ENCODE results near the gene ZNF618.

The ZNF618 gene

DNA sequence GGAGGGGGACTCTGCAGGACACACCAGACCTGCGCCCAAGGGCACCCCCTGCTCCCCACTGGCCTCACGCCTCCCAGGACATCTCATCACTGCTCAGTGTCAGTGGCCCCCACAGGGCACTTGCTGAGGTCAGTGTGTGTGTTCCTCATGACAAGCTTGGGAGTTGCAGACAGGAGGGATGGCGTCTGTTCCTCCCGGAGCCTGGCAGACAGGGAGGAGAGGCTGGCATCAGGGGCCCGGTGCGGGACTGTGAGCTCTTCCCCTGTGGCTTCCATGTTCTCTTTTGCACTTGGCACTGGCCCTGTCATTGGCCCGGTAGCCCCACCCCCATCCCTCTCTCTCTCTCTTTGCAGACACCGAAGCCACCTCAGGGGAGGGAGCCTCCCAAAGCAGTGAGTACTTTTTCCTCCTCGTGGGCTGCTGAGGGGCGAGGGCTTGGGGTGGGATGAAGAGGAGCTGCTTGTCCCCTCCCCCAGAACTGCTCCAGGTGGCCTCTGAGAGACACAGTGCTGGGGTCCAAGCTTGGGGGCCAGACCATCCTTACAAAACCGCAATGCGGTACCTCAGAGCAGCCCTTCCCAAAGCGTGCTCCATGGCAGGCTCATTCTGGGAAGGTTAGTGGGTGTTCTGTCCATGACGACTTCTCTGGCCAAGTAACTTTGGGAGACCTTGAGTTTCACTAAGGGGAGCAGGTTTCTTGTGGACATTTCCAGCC is 126.3 kb downstream of the ZNF618 start:
- no peaks in the 10 kb centered on the region for H3K4me1 ChIP-seq (ENCODE audit: insufficient read depth, low read length)
- ATAC-seq (ENCODE audit: insufficient read depth, low read depth) (no peak), DNase-seq (no peak)

DNA sequence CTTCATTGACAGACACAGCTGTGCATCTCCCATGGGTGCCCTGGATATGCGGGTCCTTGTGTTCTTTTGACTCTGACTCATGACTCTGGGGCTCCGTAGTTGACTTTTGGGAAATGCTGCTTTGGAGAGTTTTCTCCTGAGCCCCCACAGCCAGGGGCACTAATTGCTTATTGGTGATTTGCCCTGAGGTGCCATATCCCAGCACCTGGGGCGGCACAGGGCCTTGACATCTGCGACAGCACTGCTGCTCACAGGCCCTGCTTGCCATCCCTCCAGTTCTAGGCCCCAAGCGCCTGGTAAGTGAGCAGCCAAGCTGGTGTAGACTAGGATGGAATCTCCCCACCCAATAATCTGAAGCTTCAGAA is 126.9 kb downstream of the ZNF618 start:
- H3K79me2 ChIP-seq (ENCODE audit: insufficient read depth, low read length), result no peaks in the 10 kb centered on the region
- H3K4me2 ChIP-seq (ENCODE audit: insufficient read depth, low read length), result no peak overlapping the region
- H3K9me3 ChIP-seq (ENCODE audit: insufficient read depth, low read length, severe bottlenecking), result no peaks in the 10 kb centered on the region
- TF ChIP-seq EZH2 (IDR thresholded peaks at IDR 0.05; ENCODE audit: borderline replicate concordance, low read depth, low read length, severe bottlenecking), result no peak
- TF ChIP-seq, protein P1, sequence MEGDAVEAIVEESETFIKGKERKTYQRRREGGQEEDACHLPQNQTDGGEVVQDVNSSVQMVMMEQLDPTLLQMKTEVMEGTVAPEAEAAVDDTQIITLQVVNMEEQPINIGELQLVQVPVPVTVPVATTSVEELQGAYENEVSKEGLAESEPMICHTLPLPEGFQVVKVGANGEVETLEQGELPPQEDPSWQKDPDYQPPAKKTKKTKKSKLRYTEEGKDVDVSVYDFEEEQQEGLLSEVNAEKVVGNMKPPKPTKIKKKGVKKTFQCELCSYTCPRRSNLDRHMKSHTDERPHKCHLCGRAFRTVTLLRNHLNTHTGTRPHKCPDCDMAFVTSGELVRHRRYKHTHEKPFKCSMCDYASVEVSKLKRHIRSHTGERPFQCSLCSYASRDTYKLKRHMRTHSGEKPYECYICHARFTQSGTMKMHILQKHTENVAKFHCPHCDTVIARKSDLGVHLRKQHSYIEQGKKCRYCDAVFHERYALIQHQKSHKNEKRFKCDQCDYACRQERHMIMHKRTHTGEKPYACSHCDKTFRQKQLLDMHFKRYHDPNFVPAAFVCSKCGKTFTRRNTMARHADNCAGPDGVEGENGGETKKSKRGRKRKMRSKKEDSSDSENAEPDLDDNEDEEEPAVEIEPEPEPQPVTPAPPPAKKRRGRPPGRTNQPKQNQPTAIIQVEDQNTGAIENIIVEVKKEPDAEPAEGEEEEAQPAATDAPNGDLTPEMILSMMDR (IDR thresholded peaks at IDR 0.05; ENCODE audit: borderline replicate concordance, extremely low read depth, low read length, poor library complexity, severe bottlenecking), result no peak
- no peaks in the 10 kb centered on the region for H4K20me1 ChIP-seq (ENCODE audit: insufficient read depth, low read length)
- H3K27me3 ChIP-seq (ENCODE audit: insufficient read depth, low read length, poor library complexity), result no peaks in the 10 kb centered on the region
- H3K9ac ChIP-seq (ENCODE audit: low read depth, low read length), result no peak overlapping the region
- no peak for DNase-seq
- no peak overlapping the region for H2AFZ ChIP-seq (ENCODE audit: low read depth, low read length)
- no peaks in the 10 kb centered on the region for H3K4me1 ChIP-seq (ENCODE audit: insufficient read depth, low read length)
- no peak overlapping the region for H3K4me3 ChIP-seq (ENCODE audit: low read depth in 1 of 2, low read length in 2 of 2)
- no peak overlapping the region for H3K27ac ChIP-seq (ENCODE audit: low read length)
- no peaks in the 10 kb centered on the region for H3K36me3 ChIP-seq (ENCODE audit: insufficient read depth, low read length)
- ATAC-seq (ENCODE audit: insufficient read depth, low read depth), result no peak

More for the DNA sequence above, 126.3 kb downstream of the ZNF618 start:
- Histone ChIP-seq H3K9ac (ENCODE audit: low read depth, low read length) (no peak overlapping the region), H3K4me3 (ENCODE audit: low read depth in 1 of 2, low read length in 2 of 2) (no peak overlapping the region), H4K20me1 (ENCODE audit: insufficient read depth, low read length) (no peaks in the 10 kb centered on the region), H3K9me3 (ENCODE audit: insufficient read depth, low read length, severe bottlenecking) (no peaks in the 10 kb centered on the region), H3K27ac (ENCODE audit: low read length) (no peak overlapping the region), H3K4me2 (ENCODE audit: insufficient read depth, low read length) (no peak overlapping the region), H3K27me3 (ENCODE audit: insufficient read depth, low read length, poor library complexity) (no peaks in the 10 kb centered on the region), H3K36me3 (ENCODE audit: insufficient read depth, low read length) (no peaks in the 10 kb centered on the region), H3K79me2 (ENCODE audit: insufficient read depth, low read length) (no peaks in the 10 kb centered on the region), H2AFZ (ENCODE audit: low read depth, low read length) (no peak overlapping the region)
- TF ChIP-seq, protein P1 (IDR thresholded peaks at IDR 0.05; ENCODE audit: borderline replicate concordance, extremely low read depth, low read length, poor library complexity, severe bottlenecking), result no peak
- TF ChIP-seq EZH2 (IDR thresholded peaks at IDR 0.05; ENCODE audit: borderline replicate concordance, low read depth, low read length, severe bottlenecking), result no peak

DNA sequence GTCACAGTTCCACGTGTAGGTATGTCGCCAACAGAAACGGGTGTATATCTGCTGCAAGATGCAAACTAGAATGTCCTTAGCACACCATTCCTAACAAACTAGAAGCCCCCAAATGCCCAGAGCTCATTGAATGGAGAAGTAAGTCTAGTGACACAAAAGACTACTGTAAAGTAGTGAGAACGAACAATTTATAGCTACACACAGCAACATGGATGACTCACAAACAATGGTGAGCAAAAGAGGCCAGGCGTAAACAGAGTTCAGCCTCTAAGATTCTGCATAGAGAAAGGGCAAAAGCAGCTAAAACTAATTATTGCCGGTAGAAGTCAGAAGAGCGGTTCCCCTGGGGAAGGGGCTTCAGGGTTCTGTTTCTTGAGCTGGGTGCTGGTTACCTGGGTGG is 127.2 kb downstream of the ZNF618 start:
- Histone ChIP-seq H3K36me3 (ENCODE audit: insufficient read depth, low read length) (no peaks in the 10 kb centered on the region), H3K79me2 (ENCODE audit: insufficient read depth, low read length) (no peaks in the 10 kb centered on the region), H3K27ac (ENCODE audit: low read length) (no peak overlapping the region), H3K4me3 (ENCODE audit: low read depth in 1 of 2, low read length in 2 of 2) (no peak overlapping the region), H3K9ac (ENCODE audit: low read depth, low read length) (no peak overlapping the region), H3K4me1 (ENCODE audit: insufficient read depth, low read length) (no peaks in the 10 kb centered on the region), H3K4me2 (ENCODE audit: insufficient read depth, low read length) (no peak overlapping the region), H4K20me1 (ENCODE audit: insufficient read depth, low read length) (no peaks in the 10 kb centered on the region), H2AFZ (ENCODE audit: low read depth, low read length) (no peak overlapping the region), H3K9me3 (ENCODE audit: insufficient read depth, low read length, severe bottlenecking) (no peaks in the 10 kb centered on the region), H3K27me3 (ENCODE audit: insufficient read depth, low read length, poor library complexity) (no peaks in the 10 kb centered on the region)
- DNase-seq (no peak), ATAC-seq (ENCODE audit: insufficient read depth, low read depth) (no peak)
- TF ChIP-seq, protein P1 (IDR thresholded peaks at IDR 0.05; ENCODE audit: borderline replicate concordance, extremely low read depth, low read length, poor library complexity, severe bottlenecking), result no peak
- no peak for TF ChIP-seq EZH2 (IDR thresholded peaks at IDR 0.05; ENCODE audit: borderline replicate concordance, low read depth, low read length, severe bottlenecking)
